ENCODE data around the gene LIN52.

The LIN52 gene

DNA sequence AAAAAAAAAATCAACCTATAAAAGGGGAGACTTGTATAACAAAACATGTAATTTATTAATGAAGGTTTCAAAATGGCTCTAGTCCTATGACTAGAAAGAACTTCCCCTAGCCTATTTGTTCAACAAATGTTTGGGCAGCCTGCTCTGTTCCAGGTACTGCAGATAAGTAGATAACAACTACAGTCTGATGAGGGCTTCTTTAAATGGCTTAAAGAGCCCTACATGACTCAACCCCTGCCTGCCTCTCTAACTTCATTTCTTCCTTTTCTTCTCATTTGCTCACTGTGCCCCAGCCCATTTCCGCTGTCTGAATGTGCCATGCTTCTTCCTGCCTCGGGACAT, 22.0 kb upstream of the LIN52 start:
- peak overlapping the region; percentile 52 for H3K27ac ChIP-seq
- TF ChIP-seq, protein P1, sequence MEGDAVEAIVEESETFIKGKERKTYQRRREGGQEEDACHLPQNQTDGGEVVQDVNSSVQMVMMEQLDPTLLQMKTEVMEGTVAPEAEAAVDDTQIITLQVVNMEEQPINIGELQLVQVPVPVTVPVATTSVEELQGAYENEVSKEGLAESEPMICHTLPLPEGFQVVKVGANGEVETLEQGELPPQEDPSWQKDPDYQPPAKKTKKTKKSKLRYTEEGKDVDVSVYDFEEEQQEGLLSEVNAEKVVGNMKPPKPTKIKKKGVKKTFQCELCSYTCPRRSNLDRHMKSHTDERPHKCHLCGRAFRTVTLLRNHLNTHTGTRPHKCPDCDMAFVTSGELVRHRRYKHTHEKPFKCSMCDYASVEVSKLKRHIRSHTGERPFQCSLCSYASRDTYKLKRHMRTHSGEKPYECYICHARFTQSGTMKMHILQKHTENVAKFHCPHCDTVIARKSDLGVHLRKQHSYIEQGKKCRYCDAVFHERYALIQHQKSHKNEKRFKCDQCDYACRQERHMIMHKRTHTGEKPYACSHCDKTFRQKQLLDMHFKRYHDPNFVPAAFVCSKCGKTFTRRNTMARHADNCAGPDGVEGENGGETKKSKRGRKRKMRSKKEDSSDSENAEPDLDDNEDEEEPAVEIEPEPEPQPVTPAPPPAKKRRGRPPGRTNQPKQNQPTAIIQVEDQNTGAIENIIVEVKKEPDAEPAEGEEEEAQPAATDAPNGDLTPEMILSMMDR (conservative IDR thresholded peaks at IDR 0.05): no peak

DNA sequence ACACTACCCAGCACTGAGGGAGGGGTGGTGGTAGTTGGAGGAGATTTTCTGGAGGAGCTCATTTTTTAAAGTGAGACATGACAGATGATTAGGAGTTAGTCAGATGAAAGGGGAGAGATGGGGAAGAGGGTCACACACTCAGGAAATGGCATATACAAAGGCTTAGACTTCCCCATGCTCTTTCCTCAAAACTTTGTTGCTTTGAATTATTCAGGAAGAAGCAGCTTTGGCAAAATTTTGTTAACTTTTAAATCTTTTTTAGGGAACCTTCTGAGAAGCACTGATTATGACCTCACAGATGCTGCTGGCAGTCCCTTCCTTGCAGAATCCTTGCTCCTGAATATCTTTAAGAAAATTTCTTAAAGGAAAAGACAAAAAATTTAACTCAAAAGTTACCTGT, 20.3 kb upstream of the LIN52 start:
- TF ChIP-seq, protein P1 (conservative IDR thresholded peaks at IDR 0.05): no peak

DNA sequence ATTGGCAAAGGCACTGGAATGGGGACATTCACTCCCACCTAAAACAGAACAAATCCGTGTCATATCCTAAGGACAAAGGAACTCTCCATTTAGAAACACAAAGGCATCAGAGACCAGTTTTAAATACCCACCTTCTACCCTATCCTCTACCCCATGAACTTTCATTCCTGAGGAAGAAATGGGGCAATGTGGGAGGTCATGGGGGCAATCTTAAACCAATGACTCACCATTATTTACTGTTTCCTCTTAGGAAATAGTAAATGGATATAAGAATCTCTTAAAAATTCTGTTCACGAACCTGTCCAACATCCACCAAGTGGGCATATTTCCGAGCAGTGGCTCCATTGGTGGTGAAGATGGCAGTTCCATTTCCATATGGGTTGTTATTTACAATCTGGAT, 19.9 kb upstream of the LIN52 start:
- TF ChIP-seq, protein P1 (conservative IDR thresholded peaks at IDR 0.05): no peak
- no peak overlapping the region for H3K27ac ChIP-seq

More for the DNA sequence above, 20.3 kb upstream of the LIN52 start:
- no peak overlapping the region for H3K27ac ChIP-seq

DNA sequence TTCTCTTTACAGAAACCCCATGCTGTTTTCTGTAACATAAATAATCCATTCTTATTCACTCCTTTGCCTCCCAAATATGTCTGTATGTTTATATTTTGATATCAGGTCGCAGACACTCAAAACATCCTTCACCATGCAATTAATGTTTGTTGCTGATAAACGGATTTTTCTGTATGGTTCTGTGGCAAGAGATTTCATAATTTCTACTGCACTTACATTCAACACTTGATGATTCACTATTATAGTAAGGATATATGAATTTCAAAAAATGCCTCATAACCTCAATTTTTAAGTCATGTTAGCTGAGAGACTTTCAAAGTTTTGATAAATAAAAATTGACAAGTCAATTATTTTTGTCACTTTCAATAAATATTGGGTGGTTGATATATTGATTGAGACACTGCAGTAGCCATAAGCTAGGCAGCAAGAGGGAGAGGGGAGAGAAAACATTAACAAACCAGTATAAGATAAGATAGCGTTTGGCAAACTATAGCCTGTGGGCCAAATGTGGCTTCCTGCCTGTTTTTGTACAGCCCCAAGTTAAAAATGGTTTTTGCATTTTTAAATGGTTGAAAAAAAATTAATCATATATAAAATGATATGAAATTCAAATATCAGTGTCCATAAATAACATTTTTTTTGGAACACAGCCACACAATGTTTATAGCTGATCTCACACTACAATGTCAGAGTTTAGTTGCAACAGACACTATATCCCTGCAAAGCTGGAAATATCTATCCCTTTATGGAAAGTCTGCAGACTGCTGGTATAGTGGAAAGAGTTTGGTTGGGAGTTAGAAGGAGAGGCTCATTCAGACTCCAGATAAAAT, 18.8 kb upstream of the LIN52 start:
- no peak overlapping the region for H3K27ac ChIP-seq
- TF ChIP-seq, protein P1 (conservative IDR thresholded peaks at IDR 0.05): no peak

DNA sequence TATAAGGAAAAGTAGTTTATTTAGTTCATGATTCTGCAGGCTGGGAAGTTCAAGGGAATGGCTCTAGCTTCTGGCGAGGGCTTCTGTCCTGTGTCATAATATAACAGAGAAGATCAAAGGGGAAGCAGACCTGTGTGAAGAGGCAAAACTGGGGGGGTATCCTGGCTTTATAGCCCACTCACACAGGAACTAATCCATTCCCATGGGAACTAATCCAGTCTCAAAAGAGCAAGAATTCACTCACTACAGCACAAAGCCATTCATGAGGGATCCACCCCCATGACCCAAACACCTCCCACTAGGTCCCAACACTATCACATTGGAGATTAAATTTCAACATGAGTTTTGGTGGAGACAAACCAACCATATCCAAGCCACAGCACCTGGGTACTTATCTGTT, 7.4 kb upstream of the LIN52 start:
- no peak overlapping the region for H3K27ac ChIP-seq
- TF ChIP-seq, protein P1 (conservative IDR thresholded peaks at IDR 0.05): no peak

DNA sequence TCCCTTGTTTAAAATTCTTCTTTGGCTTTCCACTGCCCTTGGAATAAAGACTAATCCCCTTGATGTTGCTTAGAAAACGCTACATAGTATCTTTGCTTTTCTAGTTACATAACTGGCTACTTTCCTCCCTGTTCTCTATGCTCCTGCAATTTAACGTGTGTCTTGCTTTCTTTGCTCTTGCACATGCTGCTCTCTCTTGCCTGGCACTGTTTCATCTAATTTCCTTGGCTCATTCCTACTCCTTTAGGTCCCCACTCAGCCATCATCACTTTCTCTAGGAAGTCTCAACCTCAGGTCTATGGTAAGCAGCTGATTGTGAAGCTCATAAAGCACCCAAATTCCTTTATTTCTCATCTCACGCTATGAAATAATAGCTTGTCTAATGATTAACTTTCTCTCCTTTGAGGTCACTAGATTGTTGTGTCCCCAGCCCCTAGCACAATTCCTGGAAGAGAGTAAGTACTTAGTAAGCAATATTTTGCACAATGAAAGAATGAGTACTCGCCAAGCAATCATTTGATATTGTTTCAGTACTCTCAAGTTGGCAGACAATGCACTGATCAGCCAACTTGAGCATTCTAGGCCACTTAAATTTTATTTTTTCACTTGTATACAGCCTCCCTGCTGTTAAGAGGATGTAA, 3.8 kb upstream of the LIN52 start:
- TF ChIP-seq, protein P1 (conservative IDR thresholded peaks at IDR 0.05): no peak
- no peak overlapping the region for H3K27ac ChIP-seq

DNA sequence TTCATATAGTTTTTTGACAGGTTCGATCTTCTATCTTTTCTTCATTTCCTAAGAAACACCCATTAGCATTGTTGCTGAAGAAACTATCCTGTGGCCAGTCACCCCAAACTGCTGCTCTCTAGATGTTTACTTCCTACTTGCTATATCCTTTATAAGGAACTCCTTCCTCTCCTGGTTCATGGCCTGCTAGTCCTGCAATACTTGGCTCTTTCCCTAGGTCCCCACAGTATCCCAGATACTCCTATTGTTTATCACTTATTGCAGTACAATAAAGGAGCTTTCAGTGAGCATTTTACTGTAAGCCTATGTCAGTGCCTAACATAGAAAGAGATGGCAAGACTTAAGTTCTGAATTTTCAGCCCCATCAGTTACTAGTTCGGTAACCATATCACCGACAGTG, 3.3 kb upstream of the LIN52 start:
- H3K27ac ChIP-seq: no peak overlapping the region
- TF ChIP-seq, protein P1 (conservative IDR thresholded peaks at IDR 0.05): no peak

Measured in VCaP (cell line).